GM19193 (cell line): ENCODE measurements around the gene PRR35.

ENCODE experiments used
- POLR2A ChIP-seq: IDR thresholded peaks from 4 replicates; pipeline ENCODE4 v1.6.1; 2011; ENCODE audit not compliant: insufficient read depth, insufficient read length; ENCODE audit errors: extremely low read depth

The PRR35 gene

DNA sequence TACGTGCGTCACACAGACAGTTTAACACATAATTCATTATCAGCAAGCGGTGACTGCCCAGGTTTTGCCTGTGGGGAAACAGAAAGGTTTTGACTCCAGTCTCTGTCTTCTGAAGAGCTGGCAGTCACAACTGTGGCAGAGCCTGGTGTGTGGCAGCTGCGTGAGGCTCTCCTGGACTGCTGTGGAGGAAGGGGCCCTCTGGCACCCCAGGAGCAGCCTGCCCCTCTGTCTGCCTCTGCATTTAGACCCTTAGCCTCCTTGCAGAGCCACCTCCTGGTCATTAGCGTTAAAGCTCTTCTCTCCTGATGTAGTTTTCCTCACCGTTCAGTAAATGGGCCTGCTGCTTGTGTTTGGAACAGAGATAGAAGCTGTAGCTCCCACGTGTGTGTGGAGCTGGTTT, 40.6 kb downstream of the PRR35 start:
- no peak for TF ChIP-seq POLR2A

DNA sequence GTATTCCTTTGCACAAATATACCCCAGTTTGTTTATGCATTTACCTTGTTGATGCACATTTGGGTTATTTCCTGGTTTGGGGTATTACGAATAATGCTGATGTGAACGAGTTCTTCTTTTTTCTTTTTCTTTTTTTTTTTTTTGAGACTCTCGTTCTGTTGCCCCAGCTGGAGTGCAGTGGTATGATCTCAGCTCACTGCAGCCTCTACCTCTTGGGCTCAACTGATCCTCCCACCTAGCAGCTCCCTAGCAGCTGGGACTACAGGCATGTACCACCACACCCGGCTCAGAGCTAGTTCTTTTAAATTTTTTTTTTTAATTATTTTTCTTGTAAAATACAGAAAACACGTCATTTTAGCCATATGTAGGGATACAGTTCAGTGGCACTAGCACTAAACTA, 43.7 kb downstream of the PRR35 start:
- TF ChIP-seq POLR2A = no peak

DNA sequence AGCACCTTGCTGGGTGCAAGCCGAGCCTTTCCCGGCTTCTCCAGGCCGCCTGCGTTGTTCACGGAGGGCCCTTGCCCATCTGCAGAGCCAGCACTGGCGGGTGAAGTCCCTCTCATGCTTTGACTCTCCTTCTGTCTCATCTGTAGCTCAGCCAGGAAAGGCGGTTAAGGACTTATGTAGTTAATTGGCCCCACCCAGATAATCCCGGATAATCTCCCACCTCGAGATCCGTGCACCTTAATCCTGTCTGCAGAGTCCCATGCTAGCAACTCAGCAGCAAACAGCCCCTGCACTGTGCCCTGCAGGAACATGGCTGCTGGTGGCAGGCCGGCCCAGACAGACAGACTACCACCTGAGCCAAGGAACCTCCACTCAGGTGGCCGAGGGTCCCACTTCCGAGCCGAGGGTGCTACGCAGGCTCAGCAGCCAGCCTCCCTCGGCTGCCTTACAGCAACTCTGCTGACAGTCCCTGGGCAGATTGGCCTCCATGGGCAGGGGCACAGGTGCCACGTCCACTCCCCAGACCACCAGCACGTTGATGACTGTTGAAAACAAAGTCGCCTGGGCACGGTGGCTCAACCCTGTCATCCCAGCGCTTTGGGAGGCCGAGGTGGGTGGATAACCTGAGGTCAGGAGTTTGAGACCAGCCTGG, 46.6 kb downstream of the PRR35 start:
- no peak for TF ChIP-seq POLR2A

DNA sequence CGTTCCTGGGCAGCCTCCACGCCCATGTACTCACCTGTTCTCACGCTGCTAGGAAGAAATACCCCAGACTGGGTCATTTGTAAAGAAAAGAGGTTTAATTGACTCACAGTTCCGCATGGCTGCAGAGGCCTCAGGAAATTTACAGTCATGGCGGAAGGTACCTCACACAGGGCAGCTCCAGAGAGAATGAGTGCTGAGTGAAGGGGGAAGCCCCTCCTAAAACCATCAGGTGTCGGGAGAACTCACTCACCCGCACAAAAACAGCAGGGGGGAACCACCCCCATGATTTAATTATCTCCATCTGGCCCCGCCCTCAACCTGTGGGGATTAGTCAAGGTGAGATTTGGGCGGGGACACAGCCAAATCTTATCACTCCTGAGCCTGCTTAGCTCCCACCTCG, 47.8 kb downstream of the PRR35 start:
- TF ChIP-seq POLR2A = no peak

DNA sequence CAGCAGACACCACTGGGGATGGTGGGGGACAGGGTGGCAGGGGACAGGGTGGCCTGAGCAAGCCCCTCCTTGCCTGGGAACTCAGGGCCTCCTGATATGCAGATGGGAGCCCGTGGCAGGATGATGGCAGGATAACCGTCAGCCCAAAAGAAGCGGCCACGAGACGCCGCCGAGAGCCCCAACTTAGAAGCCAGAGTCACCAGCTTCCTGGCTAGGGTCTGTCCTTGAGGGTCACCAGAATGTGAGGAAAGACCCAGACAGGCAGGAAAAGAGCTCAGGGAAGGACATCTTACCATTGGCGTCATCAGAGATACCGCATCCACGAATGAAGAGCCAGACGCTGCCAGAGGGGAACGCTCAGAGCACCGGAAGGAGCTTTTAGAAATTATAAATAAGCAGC, 49.1 kb downstream of the PRR35 start:
- no peak for TF ChIP-seq POLR2A

DNA sequence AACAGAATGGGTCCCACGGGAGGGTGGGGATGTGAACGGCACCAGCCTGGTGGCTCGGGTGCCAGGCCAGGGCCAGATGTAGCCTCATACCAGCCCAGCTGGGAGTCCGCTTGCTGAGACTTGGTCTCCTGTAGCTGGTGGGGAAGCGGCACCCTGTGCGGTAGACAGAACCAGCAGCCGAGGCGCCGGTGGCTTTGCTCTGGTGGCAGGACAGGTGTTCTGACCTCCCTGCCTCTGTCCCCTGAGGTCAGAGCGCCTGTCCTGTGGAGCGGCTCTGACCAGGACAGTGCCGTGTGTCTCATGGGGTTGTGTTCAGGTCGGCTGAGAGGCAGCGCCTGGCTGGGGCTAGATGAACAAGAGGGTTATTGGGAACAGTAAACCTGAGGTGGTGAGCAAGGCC, 49.8 kb downstream of the PRR35 start:
- TF ChIP-seq POLR2A = no peak

DNA sequence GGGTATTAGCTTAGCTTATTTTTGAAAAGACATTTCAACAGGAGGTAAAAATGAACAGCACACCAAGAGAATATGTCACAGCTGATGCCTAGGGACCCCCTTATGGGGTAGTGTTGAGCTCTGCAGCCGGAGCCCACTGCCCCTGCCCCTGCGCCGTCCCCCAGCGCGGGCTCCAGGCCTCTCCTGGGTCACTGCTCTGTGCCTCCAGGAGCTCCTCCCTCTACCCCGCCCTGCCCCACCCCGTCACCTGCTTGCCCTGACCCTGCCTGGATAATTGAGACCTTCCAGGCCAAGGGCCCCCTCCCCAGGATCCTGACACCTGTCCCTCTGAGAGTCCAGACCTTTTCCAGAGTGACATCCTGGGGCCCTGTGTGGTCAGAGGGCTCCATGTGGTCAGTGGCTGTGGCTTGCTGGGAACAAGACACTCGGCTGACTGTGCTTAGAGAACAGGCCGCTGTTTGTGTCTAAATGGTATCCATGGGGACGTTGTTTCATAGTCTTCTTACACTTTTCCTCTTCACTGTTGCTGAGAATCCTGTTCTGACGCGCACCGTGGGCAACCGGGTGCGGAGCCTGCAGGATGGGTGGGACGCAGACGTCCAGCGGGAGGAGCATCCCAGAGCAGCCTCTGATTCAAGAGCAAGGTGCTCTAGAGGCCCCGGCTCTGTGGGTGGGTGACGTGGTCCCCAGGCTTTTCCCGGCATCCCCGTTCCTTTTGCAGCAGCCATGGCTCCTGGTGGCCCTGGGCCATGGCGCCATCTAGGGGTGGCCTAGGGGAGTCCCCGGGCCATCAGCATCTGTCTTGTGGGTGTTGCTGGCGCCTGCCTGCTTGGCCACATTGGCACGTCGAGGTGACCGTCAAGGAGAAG, 50.6 kb downstream of the PRR35 start:
- TF ChIP-seq POLR2A = no peak

DNA sequence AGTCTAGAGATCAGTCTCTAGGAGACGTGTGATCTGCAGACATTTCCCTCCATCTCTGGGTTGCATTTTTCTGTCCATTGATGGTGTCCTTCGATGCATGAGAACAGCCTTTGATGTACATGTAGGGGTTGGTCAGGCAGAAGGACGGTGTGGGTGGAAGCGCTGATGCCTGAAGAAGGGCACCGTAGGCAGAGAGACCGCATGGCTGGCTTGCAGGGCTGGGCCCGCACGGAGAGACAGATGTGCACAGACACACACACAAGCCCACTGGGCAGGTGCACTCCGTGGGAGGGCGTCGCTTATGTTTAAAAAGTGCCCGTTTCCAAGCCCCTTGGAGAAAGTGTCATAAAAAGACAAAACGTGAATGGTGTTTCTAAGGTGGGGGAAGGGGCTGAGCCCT, 54.9 kb downstream of the PRR35 start:
- TF ChIP-seq POLR2A = no peak
